ENCODE data around the gene AUTS2.

AUTS2 gene

DNA sequence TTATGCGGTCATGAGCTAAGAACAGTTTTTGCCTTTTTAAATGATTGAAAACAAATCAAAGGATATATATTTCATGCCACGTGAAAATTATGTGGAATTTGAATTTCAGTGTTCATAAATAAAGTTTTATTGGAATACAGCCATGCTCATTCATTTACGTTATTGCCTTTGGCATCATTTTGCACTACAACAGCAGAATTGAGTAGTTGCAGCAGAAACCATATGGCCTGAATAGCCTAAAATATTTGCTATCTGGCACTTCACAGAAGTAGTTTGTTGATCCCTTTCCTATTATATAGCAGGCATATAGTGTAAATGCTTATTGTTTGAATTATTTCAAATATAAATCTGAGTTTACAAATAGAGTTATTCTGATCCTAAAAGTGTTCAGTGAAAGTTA is 59.7 kb downstream of the AUTS2 start:
- no peak overlapping the region for H3K9ac ChIP-seq (ENCODE audit: low read depth, low read length, poor library complexity, severe bottlenecking)
- no peaks in the 10 kb centered on the region for H3K27me3 ChIP-seq (ENCODE audit: insufficient read depth, low read length, poor library complexity, severe bottlenecking)
- H4K20me1 ChIP-seq (ENCODE audit: insufficient read depth, low read length, poor library complexity, severe bottlenecking), result peaks cover 8% of the 10 kb centered on the region
- H3K79me2 ChIP-seq (ENCODE audit: insufficient read depth, low read length), result peaks cover 96% of the 10 kb centered on the region
- no peak overlapping the region for H3K4me3 ChIP-seq (ENCODE audit: low read length, poor library complexity, severe bottlenecking)
- no peaks in the 10 kb centered on the region for H3K36me3 ChIP-seq (ENCODE audit: insufficient read depth, low read length)
- H3K9me2 ChIP-seq (replicated peaks; ENCODE audit: low read depth, low read length), result no peaks in the 10 kb centered on the region
- H3K4me1 ChIP-seq (ENCODE audit: insufficient read depth, low read length, poor library complexity, severe bottlenecking), result peaks cover 43% of the 10 kb centered on the region
- TF ChIP-seq CTCF (conservative IDR thresholded peaks at IDR 0.05; ENCODE audit: low read length), result no peak
- TF ChIP-seq EZH2phosphoT487 (IDR thresholded peaks at IDR 0.05; ENCODE audit: borderline replicate concordance), result no peak
- H3K9me3 ChIP-seq (ENCODE audit: insufficient read depth, low read depth, low read length), result no peaks in the 10 kb centered on the region
- no peak overlapping the region for H2AFZ ChIP-seq (ENCODE audit: low read length)
- no peaks in the 10 kb centered on the region for H3F3A ChIP-seq (ENCODE audit: low read depth)
- H3K4me2 ChIP-seq (ENCODE audit: low read depth, low read length, poor library complexity, severe bottlenecking), result no peak overlapping the region

DNA sequence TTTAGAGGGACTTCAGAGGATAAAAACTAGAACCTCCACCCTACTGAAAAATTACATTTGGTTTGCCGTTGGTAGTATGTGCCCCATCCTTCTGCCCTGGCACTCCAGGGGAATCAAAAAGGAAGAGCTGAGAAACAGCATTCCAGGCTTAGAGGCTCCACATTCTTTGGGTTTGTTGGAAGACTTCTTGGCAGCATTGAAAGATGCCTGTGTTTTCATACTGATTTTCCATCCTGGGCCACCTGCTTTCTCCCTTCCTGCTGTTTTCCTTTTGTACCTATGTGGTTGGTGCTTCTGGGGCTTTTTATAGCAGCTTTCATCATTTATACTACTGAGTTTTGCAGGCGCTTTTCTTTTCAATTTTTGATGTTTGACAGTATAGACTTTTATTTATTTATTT is 61.7 kb downstream of the AUTS2 start:
- Histone ChIP-seq H3K4me3 (ENCODE audit: low read length, poor library complexity, severe bottlenecking) (no peak overlapping the region), H3F3A (ENCODE audit: low read depth) (no peaks in the 10 kb centered on the region), H3K79me2 (ENCODE audit: insufficient read depth, low read length) (peaks cover 97% of the 10 kb centered on the region)

DNA sequence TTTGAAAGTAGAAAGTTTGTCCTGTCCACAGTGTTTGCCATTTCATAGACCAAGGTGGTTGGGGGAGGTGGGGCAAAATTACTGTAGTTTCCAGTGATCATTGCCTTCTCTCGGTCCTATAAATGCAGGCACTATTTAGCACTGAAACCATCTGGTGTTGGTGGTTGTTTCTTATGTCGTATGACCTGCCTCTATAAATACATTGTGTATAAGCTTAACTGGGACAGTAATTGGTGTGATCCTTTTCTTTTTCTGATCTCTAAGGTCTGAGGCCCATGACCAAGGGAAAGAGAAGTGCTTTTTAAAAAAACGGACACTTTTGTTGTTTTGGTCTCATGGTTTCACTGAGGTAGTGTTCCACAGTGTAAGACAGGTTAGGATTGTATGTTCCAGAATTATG is 63.1 kb downstream of the AUTS2 start:
- Histone ChIP-seq H3K9me3 (ENCODE audit: insufficient read depth, low read depth, low read length) (no peaks in the 10 kb centered on the region), H3K9me2 (replicated peaks; ENCODE audit: low read depth, low read length) (no peaks in the 10 kb centered on the region), H3K4me3 (ENCODE audit: low read length, poor library complexity, severe bottlenecking) (no peak overlapping the region), H3K79me2 (ENCODE audit: insufficient read depth, low read length) (peaks cover 96% of the 10 kb centered on the region), H3K36me3 (ENCODE audit: insufficient read depth, low read length) (no peaks in the 10 kb centered on the region), H4K20me1 (ENCODE audit: insufficient read depth, low read length, poor library complexity, severe bottlenecking) (no peaks in the 10 kb centered on the region), H3K4me1 (ENCODE audit: insufficient read depth, low read length, poor library complexity, severe bottlenecking) (peaks cover 34% of the 10 kb centered on the region), H3K27me3 (ENCODE audit: insufficient read depth, low read length, poor library complexity, severe bottlenecking) (no peaks in the 10 kb centered on the region), H3F3A (ENCODE audit: low read depth) (no peaks in the 10 kb centered on the region), H3K4me2 (ENCODE audit: low read depth, low read length, poor library complexity, severe bottlenecking) (no peak overlapping the region), H2AFZ (ENCODE audit: low read length) (no peak overlapping the region), H3K9ac (ENCODE audit: low read depth, low read length, poor library complexity, severe bottlenecking) (no peak overlapping the region)
- TF ChIP-seq EZH2phosphoT487 (IDR thresholded peaks at IDR 0.05; ENCODE audit: borderline replicate concordance), result no peak
- TF ChIP-seq CTCF (conservative IDR thresholded peaks at IDR 0.05; ENCODE audit: low read length), result no peak

More for the DNA sequence above, 61.7 kb downstream of the AUTS2 start:
- Histone ChIP-seq H3K9ac (ENCODE audit: low read depth, low read length, poor library complexity, severe bottlenecking) (no peak overlapping the region), H4K20me1 (ENCODE audit: insufficient read depth, low read length, poor library complexity, severe bottlenecking) (peaks cover 6% of the 10 kb centered on the region), H3K27me3 (ENCODE audit: insufficient read depth, low read length, poor library complexity, severe bottlenecking) (no peaks in the 10 kb centered on the region), H3K4me1 (ENCODE audit: insufficient read depth, low read length, poor library complexity, severe bottlenecking) (peaks cover 42% of the 10 kb centered on the region), H2AFZ (ENCODE audit: low read length) (no peak overlapping the region), H3K9me3 (ENCODE audit: insufficient read depth, low read depth, low read length) (no peaks in the 10 kb centered on the region), H3K9me2 (replicated peaks; ENCODE audit: low read depth, low read length) (no peaks in the 10 kb centered on the region), H3K36me3 (ENCODE audit: insufficient read depth, low read length) (no peaks in the 10 kb centered on the region), H3K4me2 (ENCODE audit: low read depth, low read length, poor library complexity, severe bottlenecking) (no peak overlapping the region)
- no peak for TF ChIP-seq CTCF (conservative IDR thresholded peaks at IDR 0.05; ENCODE audit: low read length)
- TF ChIP-seq EZH2phosphoT487 (IDR thresholded peaks at IDR 0.05; ENCODE audit: borderline replicate concordance), result no peak
